ENCODE results near the gene NALCN.
A peak's percentile ranks its signal among the peaks of the same experiment; 100 is the strongest.

NALCN gene

GRCh38 chr13:101190337-101190736, 226.0 kb downstream of the NALCN start:
- no peak for DNase-seq

- no peak for DNase-seq
These were observed 230.7 kb downstream of the NALCN start for GRCh38 chr13:101185606-101186005.

GRCh38 chr13:101181076-101181685, 235.1 kb downstream of the NALCN start:
- no peak for DNase-seq

- no peak for DNase-seq
These were observed 237.3 kb downstream of the NALCN start for GRCh38 chr13:101179021-101179420.

- DNase-seq, result no peak
These were observed 237.9 kb downstream of the NALCN start for GRCh38 chr13:101178406-101178805.

- DNase-seq, result no peak
These were observed 246.0 kb downstream of the NALCN start for GRCh38 chr13:101170306-101170705.

GRCh38 chr13:101157261-101157660, 259.0 kb downstream of the NALCN start:
- DNase-seq, result no peak

- DNase-seq, result no peak
These were observed 260.4 kb downstream of the NALCN start for GRCh38 chr13:101155920-101156319.

- no peak for DNase-seq
These were observed 264.1 kb downstream of the NALCN start for GRCh38 chr13:101152184-101152583.

- DNase-seq, result peak; percentile 30
These were observed 265.3 kb downstream of the NALCN start for GRCh38 chr13:101150998-101151397.

- no peak for DNase-seq
These were observed 266.4 kb downstream of the NALCN start for GRCh38 chr13:101149735-101150384.

- DNase-seq, result no peak
These were observed 270.0 kb downstream of the NALCN start for GRCh38 chr13:101146101-101146898.

- no peak for DNase-seq
These were observed 271.4 kb downstream of the NALCN start for GRCh38 chr13:101144808-101145419.

GRCh38 chr13:101140936-101141335, 275.4 kb downstream of the NALCN start:
- DNase-seq, result no peak

- DNase-seq, result no peak
These were observed 276.1 kb downstream of the NALCN start for GRCh38 chr13:101140087-101140770.

GRCh38 chr13:101139081-101139480, 277.2 kb downstream of the NALCN start:
- no peak for DNase-seq

- DNase-seq, result no peak
These were observed 288.5 kb downstream of the NALCN start for GRCh38 chr13:101127741-101128353.

GRCh38 chr13:101123028-101123427, 293.3 kb downstream of the NALCN start:
- no peak for DNase-seq

GRCh38 chr13:101121608-101122007, 294.7 kb downstream of the NALCN start:
- DNase-seq, result no peak

- peak; percentile 40 for DNase-seq
These were observed 296.3 kb downstream of the NALCN start for GRCh38 chr13:101120007-101120406.

GRCh38 chr13:101116826-101117225, 299.5 kb downstream of the NALCN start:
- no peak for DNase-seq

GRCh38 chr13:101116341-101116740, 300.0 kb downstream of the NALCN start:
- DNase-seq, result no peak

Measured in right hindlimb (tissue), 1 donor.